Sigmoid colon (tissue), 7 donors: ENCODE measurements around the gene PDE1A. TPM values are rescaled to one million over a fixed set of nuclear protein-coding genes. Genes with fewer than 3 reads are reported as not detected.

ENCODE experiments used
- DNase-seq: peaks from one replicate; pipeline ENCODE4 v3.0.0-alpha.2; 2019
- H3K27ac ChIP-seq, 4 donors: fragments of 200-600 bp; sonication (generic); one replicate each; pipeline ENCODE4 v1.5.1; 2016 to 2019; ENCODE audit warnings: mild to moderate bottlenecking in 1 of 4
- H3K27me3 ChIP-seq, 3 donors: fragments of 200-600 bp; sonication (generic); one replicate each; pipeline ENCODE4 v1.5.1; 2019; ENCODE audit warnings: mild to moderate bottlenecking in 1 of 3
- H3K36me3 ChIP-seq, 4 donors: fragments of 200-600 bp; sonication (generic); one replicate each; pipeline ENCODE4 v1.5.1; 2016 to 2019
- H3K4me1 ChIP-seq, 4 donors: fragments of 200-600 bp; sonication (generic); one replicate each; pipeline ENCODE4 v1.5.1; 2017 to 2019
- H3K4me3 ChIP-seq, 4 donors: fragments of 200-600 bp; sonication (generic); one replicate each; pipeline ENCODE4 v1.5.1; 2017 to 2019; ENCODE audit warnings: mild to moderate bottlenecking in 2 of 4, moderate library complexity in 1 of 4
- H3K9me3 ChIP-seq, 4 donors: fragments of 200-600 bp in 3 of 4; sonication (generic) in 3 of 4; one replicate each; pipeline versions ENCODE4 v1.5.1 to v1.6.1; 2013 to 2019
- EP300 ChIP-seq, 4 donors: sonication (generic); formaldehyde crosslinking; IDR thresholded peaks; one replicate each; pipeline ENCODE4 v1.6.1; 2017; ENCODE audit warnings: antibody characterized with exemption in 4 of 4
- POLR2A ChIP-seq, 2 donors: fragments of 450-650 bp; IDR thresholded peaks; one replicate each; pipeline ENCODE4 v1.6.1; 2016; ENCODE audit warnings: antibody characterized with exemption in 2 of 2, mild to moderate bottlenecking in 2 of 2, moderate library complexity in 2 of 2
- POLR2AphosphoS5 ChIP-seq, 4 donors: sonication (generic); formaldehyde crosslinking; IDR thresholded peaks; one replicate each; pipeline ENCODE4 v1.6.1; 2017; ENCODE audit warnings: antibody characterized with exemption in 4 of 4
- WGBS, 2 donors: extraction: QIAGEN DNeasy Blood & Tissue Kit; methylation state at CpG; one replicate each; pipeline ENCODE4 v1.1.7; 2013; 5-methylcytosine and 5-hydroxymethylcytosine counted together
- intact Hi-C: fragments of 100-400 bp; cut with DNase I; formaldehyde crosslinking; loops from one replicate; pipeline ENCODE4 v1.15.1; 2023
- polyA plus RNA-seq, 3 donors: library from polyadenylated mRNA; stranded (reverse); fragments of 200-250 nt; gene quantifications; one replicate each; pipeline ENCODE4 v1.2.3, GENCODE V29; 2013
- total RNA-seq, 4 donors: library from RNA; depleted of rRNA; stranded (reverse); fragments of >200 nt; gene quantifications; one replicate each; pipeline ENCODE4 v1.1.0, GENCODE V29; 2016
- TF ChIP-seq, protein P1 (sequence below), 4 experiments: fragments of 450-650 bp in 3 of 4; fragments of 200-600 bp in 1 of 4; IDR thresholded peaks; one replicate each; pipeline ENCODE4 v1.5.1; 2016 to 2019; ENCODE audit warnings: antibody characterized with exemption in 4 of 4, mild to moderate bottlenecking in 3 of 4, moderate library complexity in 2 of 4
- donor health status: healthy with polysubstance abuse.
- donor health status: Bipolar disorder and iron deficiency.
- donor health status: healthy.

PDE1A gene
- total and polyA plus RNA-seq, 7 donors, result 0.69 to 37.1 (median 17.2) TPM

DNA sequence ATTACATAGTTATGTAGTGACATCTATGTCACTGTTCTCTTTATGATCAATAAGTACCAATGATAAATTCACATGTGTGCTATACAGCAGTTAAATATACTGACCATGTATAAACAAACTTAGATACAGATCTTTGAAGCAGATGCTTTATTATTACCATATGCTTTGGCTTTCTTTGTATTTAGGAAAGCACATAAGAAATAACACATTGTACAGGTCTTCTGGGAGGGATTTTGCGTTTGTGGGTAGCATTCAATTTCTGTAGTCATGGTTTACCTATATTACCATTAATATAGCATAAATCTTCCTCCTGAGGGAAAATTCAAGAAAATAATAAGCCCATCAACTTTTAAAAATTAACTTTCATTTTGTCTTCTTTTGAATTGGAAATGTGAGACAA lies 1.6 kb upstream of the PDE1A start:
- intact Hi-C loops, result loop anchor here (10.0 kb wide), 1 partner anchor 234 kb away; no protein-coding TSS in a partner anchor
- H3K36me3 ChIP-seq, result no peaks in the 10 kb centered on the region
- no peak for DNase-seq
- no peaks in the 10 kb centered on the region for H3K27me3 ChIP-seq
- H3K27ac ChIP-seq, result peak overlapping the region in 2 of 4 donors; percentile 69 to 70
- no peaks in the 10 kb centered on the region for H3K9me3 ChIP-seq
- H3K4me3 ChIP-seq, result no peak overlapping the region
- WGBS, 2 donors, result 91 to 94% methylated on average over 1 of the region's 1 CpG
- TF ChIP-seq EP300 (IDR thresholded peaks at IDR 0.05) (no peak), POLR2A (IDR thresholded peaks at IDR 0.05) (no peak), POLR2AphosphoS5 (IDR thresholded peaks at IDR 0.05) (no peak)
- TF ChIP-seq, protein P1, sequence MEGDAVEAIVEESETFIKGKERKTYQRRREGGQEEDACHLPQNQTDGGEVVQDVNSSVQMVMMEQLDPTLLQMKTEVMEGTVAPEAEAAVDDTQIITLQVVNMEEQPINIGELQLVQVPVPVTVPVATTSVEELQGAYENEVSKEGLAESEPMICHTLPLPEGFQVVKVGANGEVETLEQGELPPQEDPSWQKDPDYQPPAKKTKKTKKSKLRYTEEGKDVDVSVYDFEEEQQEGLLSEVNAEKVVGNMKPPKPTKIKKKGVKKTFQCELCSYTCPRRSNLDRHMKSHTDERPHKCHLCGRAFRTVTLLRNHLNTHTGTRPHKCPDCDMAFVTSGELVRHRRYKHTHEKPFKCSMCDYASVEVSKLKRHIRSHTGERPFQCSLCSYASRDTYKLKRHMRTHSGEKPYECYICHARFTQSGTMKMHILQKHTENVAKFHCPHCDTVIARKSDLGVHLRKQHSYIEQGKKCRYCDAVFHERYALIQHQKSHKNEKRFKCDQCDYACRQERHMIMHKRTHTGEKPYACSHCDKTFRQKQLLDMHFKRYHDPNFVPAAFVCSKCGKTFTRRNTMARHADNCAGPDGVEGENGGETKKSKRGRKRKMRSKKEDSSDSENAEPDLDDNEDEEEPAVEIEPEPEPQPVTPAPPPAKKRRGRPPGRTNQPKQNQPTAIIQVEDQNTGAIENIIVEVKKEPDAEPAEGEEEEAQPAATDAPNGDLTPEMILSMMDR (IDR thresholded peaks at IDR 0.05), result no peak
- peaks cover 0 to 18% (median 6%) of the 10 kb centered on the region in 4 donors for H3K4me1 ChIP-seq

DNA sequence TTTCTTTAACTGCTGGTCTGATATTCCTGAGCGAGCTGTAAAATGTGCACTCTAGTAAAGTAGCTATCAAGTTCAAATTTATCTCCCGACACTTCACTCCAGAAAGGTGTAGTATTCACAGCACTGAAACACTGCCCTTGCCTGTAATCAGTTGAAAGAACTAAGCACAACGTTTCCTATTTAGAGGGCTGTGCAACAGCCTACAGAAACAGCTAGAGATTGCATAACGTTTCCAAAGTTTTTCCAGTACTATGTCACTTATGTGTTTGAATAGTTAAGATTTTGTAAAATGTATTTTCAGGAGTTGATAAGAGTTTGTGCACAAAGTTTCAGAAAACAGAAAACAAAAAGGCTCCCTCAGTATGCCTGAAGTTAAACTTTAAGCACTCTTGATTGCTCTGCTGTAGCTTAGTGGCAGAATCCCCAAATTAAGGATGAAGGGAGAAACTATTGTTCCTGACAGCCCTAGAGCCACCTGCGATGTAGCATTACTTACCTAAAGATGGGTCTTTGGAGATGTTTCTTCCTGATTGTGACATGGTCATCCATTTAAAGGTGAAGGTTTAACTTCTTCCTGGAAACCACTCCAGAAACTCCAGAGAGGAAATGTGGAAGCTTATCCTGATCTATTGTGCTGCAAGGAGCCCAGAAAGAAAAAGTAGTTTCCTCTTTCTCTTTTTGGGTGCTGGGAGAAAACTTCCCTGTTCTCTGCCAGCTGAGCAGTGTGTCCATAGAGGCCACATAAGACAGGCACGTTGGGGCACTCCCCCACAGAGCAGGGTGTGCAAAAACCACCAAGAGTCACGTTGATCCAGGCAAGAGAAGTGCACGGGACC lies 536 bp downstream of the PDE1A start:
- Histone ChIP-seq H3K36me3 (no peaks in the 10 kb centered on the region), H3K4me3 (peak overlapping the region; percentile 27 to 50 (median 46)), H3K9me3 (no peaks in the 10 kb centered on the region), H3K4me1 (peaks cover 0 to 18% (median 8%) of the 10 kb centered on the region in 4 donors), H3K27ac (peak overlapping the region; percentile 63 to 76 (median 70)), H3K27me3 (no peaks in the 10 kb centered on the region)
- intact Hi-C loops, result loop anchor here (10.0 kb wide), 1 partner anchor 231 kb away; no protein-coding TSS in a partner anchor
- WGBS, 2 donors, result 10 to 29% methylated on average over 8 of the region's 8 CpGs
- TF ChIP-seq POLR2AphosphoS5 (IDR thresholded peaks at IDR 0.05), result peak in 2 of 4 donors; percentile 10 to 44
- TF ChIP-seq POLR2A (IDR thresholded peaks at IDR 0.05), result no peak
- no peak for DNase-seq

DNA sequence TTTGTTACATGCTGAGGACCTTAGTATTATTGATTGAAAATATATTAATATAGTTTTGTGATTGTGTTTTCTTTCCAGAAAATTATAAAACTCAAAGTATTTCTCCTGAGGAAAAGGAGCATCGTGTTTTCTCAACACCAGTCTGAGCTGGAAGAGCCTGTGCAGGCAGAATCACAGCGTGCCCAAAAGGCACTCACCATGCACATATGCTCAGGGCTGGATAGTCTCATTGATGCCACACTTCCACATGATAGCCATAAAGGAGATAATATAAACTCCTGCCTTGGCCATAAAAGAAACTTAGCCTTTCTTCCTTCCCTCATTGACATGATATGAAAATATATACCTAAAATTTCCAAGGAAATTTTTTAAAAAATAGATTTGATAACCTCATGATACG lies 4.0 kb downstream of the PDE1A start:
- peak overlapping the region in 3 of 4 donors; percentile 11 to 50 (median 45) for H3K4me3 ChIP-seq
- TF ChIP-seq POLR2A (IDR thresholded peaks at IDR 0.05), result no peak
- peak in 3 of 4 donors; percentile 42 to 66 (median 58) for TF ChIP-seq POLR2AphosphoS5 (IDR thresholded peaks at IDR 0.05)
- TF ChIP-seq EP300 (IDR thresholded peaks at IDR 0.05), result no peak
- TF ChIP-seq, protein P1 (IDR thresholded peaks at IDR 0.05), result no peak
- 80 to 89% methylated on average over 3 of the region's 3 CpGs for WGBS, 2 donors
- DNase-seq, result no peak
- no peaks in the 10 kb centered on the region for H3K27me3 ChIP-seq
- no peaks in the 10 kb centered on the region for H3K9me3 ChIP-seq
- intact Hi-C loops, result loop anchor here (5.0 to 10.0 kb wide), 2 partner anchors 56 to 228 kb away; no protein-coding TSS in a partner anchor
- peak overlapping the region; percentile 37 to 76 (median 70) for H3K27ac ChIP-seq
- no peaks in the 10 kb centered on the region for H3K36me3 ChIP-seq
- H3K4me1 ChIP-seq, result peaks cover 0 to 18% (median 7%) of the 10 kb centered on the region in 4 donors

DNA sequence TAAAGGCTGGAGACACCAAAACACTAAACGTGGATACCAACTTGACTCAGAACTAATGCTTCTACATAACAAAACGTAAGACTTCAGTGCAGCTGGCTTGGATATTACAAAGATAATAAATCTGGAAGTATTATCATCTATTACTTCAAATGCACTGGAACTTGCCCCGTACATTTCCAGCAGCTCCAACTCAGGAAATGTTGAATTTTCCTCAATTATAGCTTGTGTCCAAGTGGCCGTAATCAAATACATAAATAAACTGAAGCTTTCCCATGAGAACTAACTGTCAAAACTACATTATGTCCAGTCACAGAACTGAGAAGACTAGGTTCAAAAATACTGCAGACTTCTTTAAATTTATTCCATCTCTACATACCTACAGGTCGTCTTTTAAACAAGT lies 6.2 kb downstream of the PDE1A start:
- Histone ChIP-seq H3K9me3 (no peaks in the 10 kb centered on the region), H3K4me3 (peak overlapping the region in 3 of 4 donors; percentile 12 to 45 (median 15)), H3K27ac (peak overlapping the region; percentile 6 to 76 (median 70)), H3K4me1 (peaks cover 0 to 8% (median 4%) of the 10 kb centered on the region in 4 donors), H3K36me3 (no peaks in the 10 kb centered on the region), H3K27me3 (no peaks in the 10 kb centered on the region)
- intact Hi-C loops, result loop anchor here (5.0 to 10.0 kb wide), 2 partner anchors 53 to 226 kb away; no protein-coding TSS in a partner anchor
- no peak for DNase-seq
- 72 to 75% methylated on average over 5 of the region's 5 CpGs for WGBS, 2 donors
- TF ChIP-seq POLR2AphosphoS5 (IDR thresholded peaks at IDR 0.05), result no peak
- no peak for TF ChIP-seq EP300 (IDR thresholded peaks at IDR 0.05)
- TF ChIP-seq, protein P1 (IDR thresholded peaks at IDR 0.05), result no peak
- no peak for TF ChIP-seq POLR2A (IDR thresholded peaks at IDR 0.05)

DNA sequence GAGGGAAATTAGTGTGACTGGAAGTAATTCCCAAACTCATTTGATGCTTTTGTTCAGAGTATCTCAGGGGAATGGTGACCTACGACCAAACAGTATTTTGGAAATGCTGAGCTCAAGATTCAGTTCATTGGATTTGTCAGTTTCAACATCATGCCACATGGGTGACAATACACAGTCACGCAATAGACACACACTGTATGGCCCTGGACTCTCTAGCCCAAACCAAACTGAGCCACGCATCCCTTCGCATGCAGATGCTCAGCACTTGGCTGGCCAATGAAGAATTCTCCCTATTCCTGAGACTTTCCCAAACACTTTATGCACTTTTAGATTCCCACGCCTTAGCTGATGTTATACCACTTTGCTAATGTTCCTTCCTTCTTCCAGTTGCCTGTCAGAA lies 10.0 kb downstream of the PDE1A start:
- 90 to 92% methylated on average over 5 of the region's 5 CpGs for WGBS, 2 donors
- peak overlapping the region in 3 of 4 donors; percentile 16 to 39 (median 26) for H3K27ac ChIP-seq
- no peak for TF ChIP-seq POLR2AphosphoS5 (IDR thresholded peaks at IDR 0.05)
- TF ChIP-seq POLR2A (IDR thresholded peaks at IDR 0.05), result no peak
- no peak for TF ChIP-seq EP300 (IDR thresholded peaks at IDR 0.05)

More for the DNA sequence above, 10.0 kb downstream of the PDE1A start:
- Histone ChIP-seq H3K36me3 (no peaks in the 10 kb centered on the region), H3K4me3 (no peak overlapping the region), H3K4me1 (peaks cover 0 to 4% (median 2%) of the 10 kb centered on the region in 4 donors), H3K27me3 (no peaks in the 10 kb centered on the region), H3K9me3 (no peaks in the 10 kb centered on the region)
- DNase-seq, result no peak
- intact Hi-C loops, result no loop called here
